ENCODE results near the gene EVC. TPM values are rescaled to one million over a fixed set of nuclear protein-coding genes. Genes with fewer than 3 reads are reported as not detected.

The EVC gene
- total RNA-seq, 1 experiment from 2014 or later = 17.3 TPM

DNA sequence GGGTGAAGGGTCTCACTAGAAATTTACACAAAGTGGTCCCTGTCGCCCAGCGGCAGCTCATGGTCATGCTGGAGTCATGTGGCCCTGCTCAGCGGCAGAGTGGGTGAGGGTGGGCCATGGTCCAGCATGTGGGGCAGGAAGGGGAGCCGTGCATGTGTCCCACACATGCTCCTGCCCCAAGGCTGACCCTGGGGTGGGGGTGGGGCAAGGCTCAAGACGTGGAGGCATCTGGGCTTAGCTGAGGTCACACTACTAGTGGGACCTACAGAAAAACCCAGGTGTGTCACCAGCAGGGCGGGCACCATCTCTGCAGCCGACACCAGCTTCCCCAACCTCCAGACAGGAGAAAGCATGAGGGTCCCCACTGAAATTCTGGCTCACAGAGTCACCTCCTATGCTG lies 42.4 kb downstream of the EVC start:
- POLR2A ChIA-PET (ENCODE audit: low non-redundant PET) = no interaction called here
- Histone ChIP-seq H3K4me1 (ENCODE audit: insufficient read depth, low read length, poor library complexity, severe bottlenecking) (peaks cover 7% of the 10 kb centered on the region), H3K4me3 (ENCODE audit: low read depth, low read length, poor library complexity, severe bottlenecking) (no peak overlapping the region), H3K9me3 (ENCODE audit: low read depth, low read length, poor library complexity, severe bottlenecking) (no peaks in the 10 kb centered on the region), H3K27me3 (replicated peaks; ENCODE audit: insufficient read depth, low read depth, low read length, poor library complexity) (no peaks in the 10 kb centered on the region), H3K27ac (ENCODE audit: low read depth, low read length, poor library complexity, severe bottlenecking) (no peak overlapping the region), H3K36me3 (ENCODE audit: insufficient read depth, low read length, poor library complexity, severe bottlenecking) (peaks cover 12% of the 10 kb centered on the region)
- DNase-seq (ENCODE audit: low spot score) = no peak
- intact Hi-C loops (cut with micrococcal nuclease; ENCODE audit: unreplicated experiment) = no loop called here
- CTCF ChIA-PET = no interaction called here
- BruUV-seq (replicated peaks) = no TSS peak
- TF ChIP-seq CTCF (conservative IDR thresholded peaks at IDR 0.05; ENCODE audit: low read depth, low read length) = no peak
- TF ChIP-seq EZH2 (IDR thresholded peaks at IDR 0.05; ENCODE audit: borderline replicate concordance, low read depth, low read length, poor library complexity, severe bottlenecking) = no peak

GRCh38 chr4:5753766-5754528 lies 42.9 kb downstream of the EVC start:
- H3K36me3 ChIP-seq (ENCODE audit: insufficient read depth, low read length, poor library complexity, severe bottlenecking) = peaks cover 12% of the 10 kb centered on the region
- intact Hi-C loops (cut with micrococcal nuclease; ENCODE audit: unreplicated experiment) = no loop called here
- BruUV-seq (replicated peaks) = no TSS peak
- no peak overlapping the region for H3K4me3 ChIP-seq (ENCODE audit: low read depth, low read length, poor library complexity, severe bottlenecking)
- no peak overlapping the region for H3K27ac ChIP-seq (ENCODE audit: low read depth, low read length, poor library complexity, severe bottlenecking)
- CTCF ChIA-PET = no interaction called here
- no peaks in the 10 kb centered on the region for H3K27me3 ChIP-seq (replicated peaks; ENCODE audit: insufficient read depth, low read depth, low read length, poor library complexity)
- POLR2A ChIA-PET (ENCODE audit: low non-redundant PET) = no interaction called here
- H3K9me3 ChIP-seq (ENCODE audit: low read depth, low read length, poor library complexity, severe bottlenecking) = no peaks in the 10 kb centered on the region
- H3K4me1 ChIP-seq (ENCODE audit: insufficient read depth, low read length, poor library complexity, severe bottlenecking) = peaks cover 7% of the 10 kb centered on the region
- no peak for DNase-seq (ENCODE audit: low spot score)
- no peak for TF ChIP-seq CTCF (conservative IDR thresholded peaks at IDR 0.05; ENCODE audit: low read depth, low read length)
- no peak for TF ChIP-seq EZH2 (IDR thresholded peaks at IDR 0.05; ENCODE audit: borderline replicate concordance, low read depth, low read length, poor library complexity, severe bottlenecking)

DNA sequence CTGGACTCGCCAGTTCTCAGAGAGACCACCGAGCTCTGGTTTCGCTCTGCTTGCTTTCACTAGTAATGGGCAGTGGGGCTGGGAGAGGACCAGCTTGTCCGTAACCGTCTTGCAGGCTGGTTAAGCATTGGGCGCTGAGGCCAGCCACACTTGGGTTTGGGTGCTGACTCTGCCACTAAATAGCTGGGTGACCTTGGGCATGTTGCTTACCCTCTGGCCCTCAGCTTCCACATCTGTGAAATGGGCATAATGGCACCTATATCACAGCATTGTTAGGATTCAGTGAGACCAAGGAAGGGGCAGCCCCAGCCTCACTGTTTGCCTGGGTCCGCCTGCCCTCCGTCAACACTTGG lies 43.5 kb downstream of the EVC start:
- no peak overlapping the region for H3K27ac ChIP-seq (ENCODE audit: low read depth, low read length, poor library complexity, severe bottlenecking)

More for the DNA sequence above, 43.5 kb downstream of the EVC start:
- ChIA-PET CTCF (no interaction called here), POLR2A (ENCODE audit: low non-redundant PET) (no interaction called here)
- no peak for TF ChIP-seq CTCF (conservative IDR thresholded peaks at IDR 0.05; ENCODE audit: low read depth, low read length)
- TF ChIP-seq EZH2 (IDR thresholded peaks at IDR 0.05; ENCODE audit: borderline replicate concordance, low read depth, low read length, poor library complexity, severe bottlenecking) = no peak
- peaks cover 7% of the 10 kb centered on the region for H3K4me1 ChIP-seq (ENCODE audit: insufficient read depth, low read length, poor library complexity, severe bottlenecking)
- H3K4me3 ChIP-seq (ENCODE audit: low read depth, low read length, poor library complexity, severe bottlenecking) = no peak overlapping the region
- no TSS peak for BruUV-seq (replicated peaks)
- H3K9me3 ChIP-seq (ENCODE audit: low read depth, low read length, poor library complexity, severe bottlenecking) = no peaks in the 10 kb centered on the region
- DNase-seq (ENCODE audit: low spot score) = no peak
- no peaks in the 10 kb centered on the region for H3K27me3 ChIP-seq (replicated peaks; ENCODE audit: insufficient read depth, low read depth, low read length, poor library complexity)
- H3K36me3 ChIP-seq (ENCODE audit: insufficient read depth, low read length, poor library complexity, severe bottlenecking) = peaks cover 12% of the 10 kb centered on the region
- intact Hi-C loops (cut with micrococcal nuclease; ENCODE audit: unreplicated experiment) = no loop called here
